ENCODE measurements around the gene ZBTB42. TPM values are rescaled to one million over a fixed set of nuclear protein-coding genes. Genes with fewer than 3 reads are reported as not detected.
"Not testable (repeated sequence)": the region's sequence is repeated elsewhere in the genome, so short reads cannot be mapped to it uniquely, and the experiment has no call there.

Gene ZBTB42
- polyA plus RNA-seq, 1 donor (not counting 4 experiments of a cell fraction or from before 2014, with no cell fraction given) = 0.50 TPM

DNA sequence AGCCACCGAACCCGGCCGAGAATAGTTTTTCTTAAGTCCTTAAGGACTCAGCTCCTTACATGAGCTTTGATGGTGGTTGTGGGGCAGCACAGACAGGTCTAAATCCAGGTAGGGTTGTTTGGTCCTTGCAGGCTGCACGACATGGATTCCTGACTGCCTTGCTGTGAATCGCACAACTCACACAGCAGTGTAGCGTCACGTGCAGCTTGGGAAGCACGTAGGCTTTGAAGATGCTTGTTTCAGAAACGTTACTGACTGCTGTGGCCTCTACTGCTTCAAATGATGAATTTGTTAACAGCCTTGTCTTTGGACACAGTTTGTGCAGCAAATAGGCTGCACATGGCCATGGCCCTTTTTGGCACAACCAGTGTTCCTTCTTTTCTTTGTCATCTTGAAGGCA lies 29.9 kb downstream of the ZBTB42 start:
- H3K9me1 ChIP-seq (ENCODE audit: control insufficient read depth, extremely low read depth, insufficient read depth, low read length) = no peaks in the 10 kb centered on the region
- no peak overlapping the region for H3K4me3 ChIP-seq (ENCODE audit: control insufficient read depth in 2 of 3, extremely low read depth in 1 of 3, insufficient read depth in 2 of 3, low read depth in 1 of 3, low read length in 3 of 3)
- TF ChIP-seq EZH2 (IDR thresholded peaks at IDR 0.05; ENCODE audit: low read length) = no peak
- TF ChIP-seq CTCF (optimal IDR thresholded peaks at IDR 0.05 in 1 of 3, IDR thresholded peaks at IDR 0.05 in 1 of 3, conservative IDR thresholded peaks at IDR 0.05 in 1 of 3; ENCODE audit: extremely low read depth in 1 of 3, insufficient read depth in 2 of 3, low read length in 3 of 3) = no peak
- H3K9me3 ChIP-seq (ENCODE audit: control insufficient read depth, low read depth, low read length) = no peaks in the 10 kb centered on the region
- H3K9ac ChIP-seq (ENCODE audit: control insufficient read depth, extremely low read depth, insufficient read depth, low read length) = no peak overlapping the region
- no peaks in the 10 kb centered on the region for H3K79me2 ChIP-seq (ENCODE audit: control insufficient read depth, insufficient read depth, low read length)
- dilution Hi-C loops (cut with MboI; ENCODE audit: extremely low pct_ligation_motif_present, low sequenced_read_pairs) = no loop called here
- no peak for DNase-seq (ENCODE audit: low read depth, low spot score)
- no peak overlapping the region for H3K4me2 ChIP-seq (ENCODE audit: control insufficient read depth, extremely low read depth, insufficient read depth, low read depth, low read length)
- H3K36me3 ChIP-seq (ENCODE audit: control insufficient read depth in 2 of 2, extremely low read depth in 1 of 2, insufficient read depth in 2 of 2, low read length in 2 of 2) = no peaks in the 10 kb centered on the region
- no peaks in the 10 kb centered on the region for H4K20me1 ChIP-seq (ENCODE audit: control insufficient read depth, extremely low read depth, insufficient read depth, low read length)
- H3K27ac ChIP-seq (ENCODE audit: control insufficient read depth, insufficient read depth, low read length) = no peak overlapping the region
- no peaks in the 10 kb centered on the region for H3K27me3 ChIP-seq (ENCODE audit: control insufficient read depth, extremely low read depth, insufficient read depth, low read length)
- FAIRE-seq = no peak
- no peak overlapping the region for H2AFZ ChIP-seq (ENCODE audit: control insufficient read depth, low read length)
- H3K4me1 ChIP-seq (ENCODE audit: control insufficient read depth, extremely low read depth, insufficient read depth, low read length) = peaks cover 10% of the 10 kb centered on the region

- H3K4me3 ChIP-seq (ENCODE audit: control insufficient read depth in 2 of 3, extremely low read depth in 1 of 3, insufficient read depth in 2 of 3, low read depth in 1 of 3, low read length in 3 of 3); dilution Hi-C loops (cut with MboI; ENCODE audit: extremely low pct_ligation_motif_present, low sequenced_read_pairs): not testable (repeated sequence)
Measured at GRCh38 chr14:104836171-104836935, 35.5 kb downstream of the ZBTB42 start.

GRCh38 chr14:104841730-104842129 lies 40.8 kb downstream of the ZBTB42 start:
- no peak for FAIRE-seq
- TF ChIP-seq CTCF (optimal IDR thresholded peaks at IDR 0.05 in 1 of 3, IDR thresholded peaks at IDR 0.05 in 1 of 3, conservative IDR thresholded peaks at IDR 0.05 in 1 of 3; ENCODE audit: extremely low read depth in 1 of 3, insufficient read depth in 2 of 3, low read length in 3 of 3) = no peak
- TF ChIP-seq EZH2 (IDR thresholded peaks at IDR 0.05; ENCODE audit: low read length) = no peak
- Histone ChIP-seq H3K9me1 (ENCODE audit: control insufficient read depth, extremely low read depth, insufficient read depth, low read length) (no peaks in the 10 kb centered on the region), H3K27ac (ENCODE audit: control insufficient read depth, insufficient read depth, low read length) (no peak overlapping the region), H3K4me3 (ENCODE audit: control insufficient read depth in 2 of 3, extremely low read depth in 1 of 3, insufficient read depth in 2 of 3, low read depth in 1 of 3, low read length in 3 of 3) (no peak overlapping the region), H3K27me3 (ENCODE audit: control insufficient read depth, extremely low read depth, insufficient read depth, low read length) (peaks cover 34% of the 10 kb centered on the region), H2AFZ (ENCODE audit: control insufficient read depth, low read length) (no peak overlapping the region), H3K9ac (ENCODE audit: control insufficient read depth, extremely low read depth, insufficient read depth, low read length) (no peak overlapping the region), H4K20me1 (ENCODE audit: control insufficient read depth, extremely low read depth, insufficient read depth, low read length) (no peaks in the 10 kb centered on the region), H3K9me3 (ENCODE audit: control insufficient read depth, low read depth, low read length) (no peaks in the 10 kb centered on the region), H3K4me1 (ENCODE audit: control insufficient read depth, extremely low read depth, insufficient read depth, low read length) (peaks cover 8% of the 10 kb centered on the region), H3K79me2 (ENCODE audit: control insufficient read depth, insufficient read depth, low read length) (no peaks in the 10 kb centered on the region), H3K4me2 (ENCODE audit: control insufficient read depth, extremely low read depth, insufficient read depth, low read depth, low read length) (no peak overlapping the region), H3K36me3 (ENCODE audit: control insufficient read depth in 2 of 2, extremely low read depth in 1 of 2, insufficient read depth in 2 of 2, low read length in 2 of 2) (no peaks in the 10 kb centered on the region)
- no peak for DNase-seq (ENCODE audit: low read depth, low spot score)
- dilution Hi-C loops (cut with MboI; ENCODE audit: extremely low pct_ligation_motif_present, low sequenced_read_pairs) = no loop called here

More at GRCh38 chr14:104836171-104836935, 35.5 kb downstream of the ZBTB42 start:
- not testable (repeated sequence) for H3K9me1 ChIP-seq (ENCODE audit: control insufficient read depth, extremely low read depth, insufficient read depth, low read length); H3K27ac ChIP-seq (ENCODE audit: control insufficient read depth, insufficient read depth, low read length); H4K20me1 ChIP-seq (ENCODE audit: control insufficient read depth, extremely low read depth, insufficient read depth, low read length); H3K4me1 ChIP-seq (ENCODE audit: control insufficient read depth, extremely low read depth, insufficient read depth, low read length); H2AFZ ChIP-seq (ENCODE audit: control insufficient read depth, low read length); H3K9me3 ChIP-seq (ENCODE audit: control insufficient read depth, low read depth, low read length); H3K27me3 ChIP-seq (ENCODE audit: control insufficient read depth, extremely low read depth, insufficient read depth, low read length); H3K36me3 ChIP-seq (ENCODE audit: control insufficient read depth in 2 of 2, extremely low read depth in 1 of 2, insufficient read depth in 2 of 2, low read length in 2 of 2); H3K9ac ChIP-seq (ENCODE audit: control insufficient read depth, extremely low read depth, insufficient read depth, low read length); H3K79me2 ChIP-seq (ENCODE audit: control insufficient read depth, insufficient read depth, low read length); H3K4me2 ChIP-seq (ENCODE audit: control insufficient read depth, extremely low read depth, insufficient read depth, low read depth, low read length); DNase-seq (ENCODE audit: low read depth, low spot score); FAIRE-seq
